ENCODE data around the gene KCNJ1. TPM values are rescaled to one million over a fixed set of nuclear protein-coding genes. Genes with fewer than 3 reads are reported as not detected.

The KCNJ1 gene
- total RNA-seq, 1 donor from 2014 or later, result 0.41 TPM

DNA sequence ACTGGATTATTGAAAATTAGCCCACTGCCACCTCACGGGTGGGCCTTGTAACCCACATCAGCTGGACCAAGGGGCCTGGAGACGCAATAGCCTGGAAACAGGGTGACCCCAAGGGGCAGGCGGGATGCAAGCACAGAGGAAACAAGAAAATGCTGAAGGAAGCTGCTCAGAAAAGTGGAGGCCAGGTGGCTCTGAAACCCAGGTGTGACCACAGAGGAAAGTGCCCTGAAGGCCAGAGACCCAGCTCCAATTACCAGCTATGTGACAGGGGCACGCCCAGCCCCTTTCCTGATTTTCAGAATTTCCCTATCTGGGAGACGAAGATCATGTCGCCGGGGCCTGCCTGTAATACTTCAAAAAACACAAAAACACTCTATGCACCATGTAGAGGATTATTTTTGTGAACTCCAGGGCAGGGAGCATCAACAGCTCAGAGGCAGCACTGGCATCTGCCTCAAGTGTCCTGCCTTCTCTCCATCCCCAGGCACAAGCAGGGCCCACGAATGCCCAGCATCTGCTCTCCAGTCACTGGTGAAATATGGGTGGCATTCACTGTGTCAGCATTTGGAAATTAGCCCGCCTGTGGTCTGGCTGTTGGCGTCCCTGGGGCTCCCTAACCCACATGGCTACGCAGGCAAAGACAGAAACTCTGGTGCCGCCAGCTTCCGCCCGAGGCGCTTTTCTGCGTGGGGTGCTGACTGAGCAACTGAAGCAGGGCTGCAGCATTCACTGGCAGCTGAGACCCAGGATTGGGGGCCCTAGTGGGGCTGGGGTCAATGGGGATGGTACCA is 6.3 kb downstream of the KCNJ1 start:
- Histone ChIP-seq H3F3A (ENCODE audit: low read depth) (no peaks in the 10 kb centered on the region), H3K79me2 (ENCODE audit: low read depth) (no peaks in the 10 kb centered on the region), H3K36me3 (no peaks in the 10 kb centered on the region), H3K27ac (no peak overlapping the region), H3K9me3 (ENCODE audit: low read depth) (no peaks in the 10 kb centered on the region), H4K20me1 (ENCODE audit: low read depth) (no peaks in the 10 kb centered on the region), H3K4me3 (no peak overlapping the region), H3K4me1 (no peaks in the 10 kb centered on the region), H3K4me2 (no peak overlapping the region), H2AFZ (replicated peaks) (no peak overlapping the region), H3K9ac (no peak overlapping the region), H3K27me3 (peaks cover 17% of the 10 kb centered on the region)
- Mint-ChIP-seq H3K4me3 (no peak overlapping the region), H3K36me3 (no peaks in the 10 kb centered on the region), H3K27ac (no peak overlapping the region), H3K9me3 (no peaks in the 10 kb centered on the region), H3K27me3 (ENCODE audit: insufficient read depth, low read depth) (peaks cover 5% of the 10 kb centered on the region), H3K4me1 (peaks cover 10% of the 10 kb centered on the region)
- no peak for DNase-seq (ENCODE audit: low spot score)
- no peak for TF ChIP-seq EZH2 (IDR thresholded peaks at IDR 0.05)
- TF ChIP-seq EZH2phosphoT487 (IDR thresholded peaks at IDR 0.05), result no peak
- TF ChIP-seq, protein P1, sequence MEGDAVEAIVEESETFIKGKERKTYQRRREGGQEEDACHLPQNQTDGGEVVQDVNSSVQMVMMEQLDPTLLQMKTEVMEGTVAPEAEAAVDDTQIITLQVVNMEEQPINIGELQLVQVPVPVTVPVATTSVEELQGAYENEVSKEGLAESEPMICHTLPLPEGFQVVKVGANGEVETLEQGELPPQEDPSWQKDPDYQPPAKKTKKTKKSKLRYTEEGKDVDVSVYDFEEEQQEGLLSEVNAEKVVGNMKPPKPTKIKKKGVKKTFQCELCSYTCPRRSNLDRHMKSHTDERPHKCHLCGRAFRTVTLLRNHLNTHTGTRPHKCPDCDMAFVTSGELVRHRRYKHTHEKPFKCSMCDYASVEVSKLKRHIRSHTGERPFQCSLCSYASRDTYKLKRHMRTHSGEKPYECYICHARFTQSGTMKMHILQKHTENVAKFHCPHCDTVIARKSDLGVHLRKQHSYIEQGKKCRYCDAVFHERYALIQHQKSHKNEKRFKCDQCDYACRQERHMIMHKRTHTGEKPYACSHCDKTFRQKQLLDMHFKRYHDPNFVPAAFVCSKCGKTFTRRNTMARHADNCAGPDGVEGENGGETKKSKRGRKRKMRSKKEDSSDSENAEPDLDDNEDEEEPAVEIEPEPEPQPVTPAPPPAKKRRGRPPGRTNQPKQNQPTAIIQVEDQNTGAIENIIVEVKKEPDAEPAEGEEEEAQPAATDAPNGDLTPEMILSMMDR (IDR thresholded peaks at IDR 0.05), result no peak

DNA sequence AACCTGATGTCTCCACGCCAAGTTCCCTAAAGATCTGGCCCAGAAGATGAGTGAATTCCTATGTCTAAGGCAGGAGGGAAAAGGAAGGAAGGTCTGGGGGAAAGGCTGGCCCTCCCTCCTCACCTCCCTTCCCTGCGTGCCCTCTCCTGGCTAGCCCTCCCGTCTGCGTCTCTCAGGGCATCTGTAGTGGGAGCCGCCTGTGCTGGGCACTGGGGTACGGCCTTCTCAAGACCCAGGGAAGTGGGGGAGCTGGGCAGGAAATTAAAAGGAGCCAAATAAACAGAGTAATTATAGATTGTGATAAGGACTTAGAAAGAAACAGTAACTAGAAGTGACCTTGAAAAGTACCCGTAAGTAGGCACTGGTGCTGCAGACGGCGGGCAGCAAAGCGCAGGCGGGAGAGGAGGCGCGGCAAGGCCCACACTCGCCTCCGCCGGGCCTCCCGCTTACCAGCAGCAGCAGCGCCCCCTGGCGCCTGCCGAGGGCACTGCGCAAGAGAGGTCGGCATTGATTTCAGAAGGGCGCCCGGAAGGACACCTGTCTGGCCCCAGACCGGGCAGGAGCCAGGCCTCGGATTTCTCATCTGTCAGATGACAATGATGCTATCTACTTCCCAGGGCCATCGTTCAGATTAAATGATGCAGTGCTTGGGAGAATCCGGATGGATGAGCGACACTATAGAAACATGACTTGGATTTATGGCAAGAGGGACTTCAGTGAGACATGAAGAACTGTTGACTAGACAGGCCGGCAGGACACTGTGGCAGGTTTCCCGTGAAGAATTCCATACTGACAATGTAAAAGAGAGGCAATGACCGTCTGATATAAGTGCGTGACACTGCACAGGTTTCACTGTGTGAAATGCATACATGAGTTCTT is 7.3 kb downstream of the KCNJ1 start:
- no peaks in the 10 kb centered on the region for H4K20me1 ChIP-seq (ENCODE audit: low read depth)
- TF ChIP-seq, protein P1 (IDR thresholded peaks at IDR 0.05), result peak; percentile 98
- TF ChIP-seq EZH2 (IDR thresholded peaks at IDR 0.05) (no peak), EZH2phosphoT487 (IDR thresholded peaks at IDR 0.05) (no peak)
- Mint-ChIP-seq H3K4me1 (peaks cover 12% of the 10 kb centered on the region), H3K4me3 (no peak overlapping the region), H3K27ac (no peak overlapping the region), H3K9me3 (no peaks in the 10 kb centered on the region), H3K27me3 (ENCODE audit: insufficient read depth, low read depth) (peaks cover 4% of the 10 kb centered on the region), H3K36me3 (no peaks in the 10 kb centered on the region)
- H3K4me2 ChIP-seq, result no peak overlapping the region
- H3K9me3 ChIP-seq (ENCODE audit: low read depth), result no peaks in the 10 kb centered on the region
- peak; percentile 87 for DNase-seq (ENCODE audit: low spot score)
- H3F3A ChIP-seq (ENCODE audit: low read depth), result no peaks in the 10 kb centered on the region
- no peak overlapping the region for H3K27ac ChIP-seq
- no peaks in the 10 kb centered on the region for H3K36me3 ChIP-seq
- H3K79me2 ChIP-seq (ENCODE audit: low read depth), result no peaks in the 10 kb centered on the region
- H3K9ac ChIP-seq, result no peak overlapping the region
- H3K4me3 ChIP-seq, result no peak overlapping the region
- H3K27me3 ChIP-seq, result peaks cover 17% of the 10 kb centered on the region
- no peak overlapping the region for H2AFZ ChIP-seq (replicated peaks)
- H3K4me1 ChIP-seq, result no peaks in the 10 kb centered on the region

DNA sequence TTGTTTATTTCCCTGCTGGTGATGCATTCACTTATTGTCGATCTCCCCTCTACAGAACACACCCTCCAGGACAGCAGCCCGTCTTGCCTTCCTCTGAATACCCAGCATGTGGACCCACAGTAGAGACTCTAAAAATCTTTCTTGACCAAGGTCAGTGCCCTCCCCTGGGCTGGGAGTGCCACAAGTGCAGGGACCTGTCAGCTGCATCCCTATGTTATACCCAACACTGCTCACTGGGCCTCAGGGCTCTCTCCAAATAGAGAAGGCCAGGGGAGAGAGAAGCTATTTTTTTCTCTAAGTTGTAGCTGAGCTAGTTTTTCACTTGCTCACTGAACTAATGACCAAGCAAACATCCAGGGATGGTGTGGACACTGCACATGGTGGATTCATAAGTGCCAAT is 9.8 kb downstream of the KCNJ1 start:
- Histone ChIP-seq H3K79me2 (ENCODE audit: low read depth) (no peaks in the 10 kb centered on the region), H3K9me3 (ENCODE audit: low read depth) (no peaks in the 10 kb centered on the region), H3K36me3 (no peaks in the 10 kb centered on the region), H3K4me3 (no peak overlapping the region), H3K4me1 (no peaks in the 10 kb centered on the region), H3K4me2 (no peak overlapping the region), H3F3A (ENCODE audit: low read depth) (no peaks in the 10 kb centered on the region), H2AFZ (replicated peaks) (no peak overlapping the region), H3K27me3 (peaks cover 17% of the 10 kb centered on the region), H4K20me1 (ENCODE audit: low read depth) (no peaks in the 10 kb centered on the region), H3K9ac (no peak overlapping the region), H3K27ac (no peak overlapping the region)
- no peak for TF ChIP-seq EZH2 (IDR thresholded peaks at IDR 0.05)
- no peak for TF ChIP-seq EZH2phosphoT487 (IDR thresholded peaks at IDR 0.05)
- TF ChIP-seq, protein P1 (IDR thresholded peaks at IDR 0.05), result no peak
- H3K27me3 Mint-ChIP-seq (ENCODE audit: insufficient read depth, low read depth), result peaks cover 3% of the 10 kb centered on the region
- no peak overlapping the region for H3K27ac Mint-ChIP-seq
- peaks cover 5% of the 10 kb centered on the region for H3K4me1 Mint-ChIP-seq
- H3K36me3 Mint-ChIP-seq, result no peaks in the 10 kb centered on the region
- no peak overlapping the region for H3K4me3 Mint-ChIP-seq
- no peak for DNase-seq (ENCODE audit: low spot score)
- no peaks in the 10 kb centered on the region for H3K9me3 Mint-ChIP-seq

Data from neural progenitor cell (in vitro differentiated cells).